Right ventricle myocardium inferior (tissue), 1 donor: ENCODE measurements around the gene TMEM114. TPM values are rescaled to one million over a fixed set of nuclear protein-coding genes. Genes with fewer than 3 reads are reported as not detected.
"Not testable (repeated sequence)": the region's sequence is repeated elsewhere in the genome, so short reads cannot be mapped to it uniquely, and the experiment has no call there.

Source experiments
- ATAC-seq: fragments of 200-7000 bp; cut with Tn5 transposase; one replicate; pipeline ENCODE4 v1.9.1; 2020; ENCODE audit warnings: mild to moderate bottlenecking, moderate library complexity
- DNase-seq: peaks from one replicate; pipeline ENCODE4 v3.0.0; 2021; ENCODE audit errors: missing footprints
- intact Hi-C: fragments of 100-400 bp; cut with DNase I; formaldehyde crosslinking; loops from one replicate; pipeline ENCODE4 v1.11.0; 2022
- total RNA-seq: library from RNA; stranded (reverse); fragmentation: NEBNext Ultra II Directional; extraction: Animal tissue kit (Norgen Biotek cat#: 25700); gene quantifications from one replicate; pipeline ENCODE4 v1.2.1, GENCODE V29; 2021
- donor health status: DM: no; HTN: yes; CAD: no; lungs with severe emphysema.

Gene TMEM114
- total RNA-seq, 1 donor from 2014 or later: not detected

DNA sequence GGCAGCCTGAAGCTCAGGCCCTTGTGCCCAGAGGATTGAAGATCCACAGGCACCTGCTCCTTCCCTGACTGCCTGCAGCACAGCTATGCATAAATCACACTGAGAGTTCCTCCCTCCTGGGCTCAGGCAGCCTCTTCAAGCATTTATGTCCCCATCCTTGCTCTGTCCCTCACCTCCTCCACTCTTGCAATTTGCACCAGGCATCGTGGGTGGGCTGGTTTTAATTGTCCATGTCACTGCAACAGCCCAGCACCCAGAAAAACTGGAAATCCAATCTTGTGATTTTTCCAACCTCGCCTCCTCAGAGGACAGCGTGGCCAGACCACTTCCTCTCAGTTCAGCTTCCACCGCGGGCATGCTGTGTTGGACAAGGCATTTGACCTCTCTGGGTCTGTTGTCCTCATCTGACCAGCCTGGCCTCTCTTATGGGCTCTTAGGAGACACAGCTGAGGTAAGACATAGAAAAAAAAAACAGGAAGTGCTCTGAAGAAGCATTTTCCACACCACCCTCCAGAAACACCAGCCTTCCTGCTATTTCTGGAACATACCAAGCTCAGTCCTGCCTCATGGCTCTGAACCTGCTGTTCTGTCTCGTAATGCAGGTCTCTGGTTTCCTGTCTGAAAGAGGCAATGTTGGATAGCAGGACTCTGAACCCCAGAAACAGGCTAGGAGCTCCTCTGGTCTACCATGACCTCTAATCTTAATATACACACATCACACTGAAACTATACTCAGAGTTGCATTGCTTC lies 8.3 kb downstream of the TMEM114 start:
- ATAC-seq: peak; percentile 59

DNA sequence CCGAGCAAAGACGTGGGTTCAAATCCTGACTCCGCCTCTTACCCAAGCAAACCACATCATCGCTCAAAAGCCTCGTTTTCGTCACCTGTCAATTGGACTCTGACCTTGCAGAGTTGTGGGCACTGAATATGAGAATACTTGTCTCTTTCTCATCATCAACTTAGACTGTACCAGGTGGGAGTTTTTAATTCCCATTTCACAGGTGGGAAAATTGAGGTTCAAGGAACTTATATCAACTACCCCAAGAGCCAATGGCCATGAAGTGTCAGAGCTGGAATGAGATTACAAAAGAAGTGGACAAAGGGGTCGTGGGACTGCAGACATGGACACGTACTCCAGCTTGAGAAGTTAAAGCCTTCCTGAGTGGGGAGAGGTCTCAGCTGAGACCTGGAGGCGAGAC lies 10.8 kb downstream of the TMEM114 start:
- no peak for DNase-seq
- intact Hi-C loops: loop anchor here (10.0 kb wide), 1 partner anchor 45 kb away; the partner anchor contains the start of gene METTL22
- ATAC-seq: no peak

More for the DNA sequence above, 8.3 kb downstream of the TMEM114 start:
- no peak for DNase-seq
- intact Hi-C loops: no loop called here

DNA sequence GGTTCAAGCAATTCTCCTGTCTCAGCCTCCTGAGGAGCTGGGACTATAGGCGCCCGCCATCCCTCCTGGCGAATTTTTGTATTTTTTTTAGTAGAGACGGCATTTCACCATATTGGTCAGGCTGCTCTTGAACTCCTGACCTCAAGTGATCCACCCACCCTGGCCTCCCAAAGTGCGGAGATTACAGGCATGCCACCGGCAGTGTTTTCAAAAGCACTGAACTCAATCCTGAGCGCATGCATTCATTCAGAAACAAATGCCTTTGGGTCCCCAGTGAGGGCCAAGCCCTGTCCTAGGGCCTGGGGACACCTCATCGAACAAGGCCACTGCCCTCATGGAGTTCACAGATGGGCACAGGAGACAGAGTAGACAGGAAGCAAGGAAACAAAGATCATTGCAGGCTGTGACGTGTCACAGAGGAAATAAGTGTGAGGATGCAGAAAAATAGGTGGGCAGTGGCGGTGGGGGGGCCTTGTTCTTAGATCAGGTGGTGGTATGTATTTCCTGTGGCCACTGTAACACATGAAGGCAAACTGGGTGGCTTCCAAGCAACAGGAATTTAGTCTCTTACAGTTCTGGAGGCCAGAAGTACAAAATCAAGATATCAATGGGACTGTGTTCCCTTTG lies 12.5 kb downstream of the TMEM114 start:
- ATAC-seq (no peak), DNase-seq (no peak)
- intact Hi-C loops: loop anchor here (10.0 kb wide), 1 partner anchor 47 kb away; the partner anchor contains the start of gene METTL22

DNA sequence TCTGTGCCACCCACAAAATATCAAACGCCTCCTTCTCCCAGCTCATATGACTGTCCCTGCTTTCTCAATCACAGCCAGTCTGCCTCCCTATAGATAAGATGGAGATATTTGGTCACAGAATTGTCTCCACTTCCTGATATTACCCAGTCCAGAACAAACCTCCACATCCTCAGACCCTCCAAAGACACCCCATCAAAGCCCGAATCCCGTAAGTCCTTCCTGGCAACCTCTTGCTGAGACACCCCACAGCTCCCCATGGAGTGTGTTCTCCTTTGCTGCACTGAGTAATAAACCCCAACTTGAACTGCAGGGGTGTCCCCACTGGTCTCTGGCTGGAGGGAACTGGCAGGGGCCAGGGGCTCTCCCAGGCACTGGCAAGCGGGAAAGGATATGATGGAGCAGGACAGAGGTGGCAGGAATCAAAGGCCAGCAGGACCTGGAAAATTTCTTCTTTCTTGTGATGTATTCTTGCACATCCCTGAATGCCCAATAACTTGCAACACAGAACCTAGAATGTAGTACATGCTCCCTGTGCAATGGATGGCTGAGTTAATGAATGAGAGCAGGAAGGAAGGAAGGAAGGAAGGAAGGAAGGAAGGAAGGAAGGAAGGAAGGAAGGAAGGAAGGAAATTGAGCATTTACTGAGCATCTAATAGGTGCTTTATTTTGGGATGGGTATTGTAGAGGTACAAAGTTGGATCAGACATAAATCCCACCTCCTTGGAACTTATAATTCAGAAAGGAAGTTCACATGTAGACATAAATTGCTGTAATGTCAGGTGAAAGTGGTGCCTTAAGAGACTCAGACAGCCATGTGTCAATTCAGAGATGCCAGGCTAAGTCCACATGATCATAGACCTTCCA lies 13.9 kb downstream of the TMEM114 start:
- intact Hi-C loops: loop anchor here (10.0 kb wide), 1 partner anchor 48 kb away; the partner anchor contains the start of gene METTL22
- ATAC-seq (no peak), DNase-seq (no peak)

DNA sequence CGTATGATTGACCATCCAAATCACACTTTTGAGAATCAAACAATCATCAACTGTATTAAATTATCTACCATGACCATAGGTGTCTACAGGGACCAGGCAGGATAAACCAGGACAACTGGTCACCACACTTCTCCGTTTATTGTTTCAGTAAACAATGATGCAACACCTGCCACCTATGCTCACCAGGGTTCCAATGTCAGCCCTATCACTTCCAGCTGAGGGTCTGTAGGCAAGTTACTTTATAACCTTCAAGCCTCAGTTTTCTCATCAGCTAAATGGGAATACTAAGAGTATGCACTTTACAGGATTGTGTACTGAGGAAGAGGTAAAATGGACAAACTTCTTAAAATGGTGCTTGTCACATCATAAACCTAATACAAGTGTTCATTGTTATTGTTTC lies 14.9 kb downstream of the TMEM114 start:
- intact Hi-C loops: loop anchor here (10.0 kb wide), 1 partner anchor 49 kb away; the partner anchor contains the start of gene METTL22
- no peak for DNase-seq
- ATAC-seq: no peak

DNA sequence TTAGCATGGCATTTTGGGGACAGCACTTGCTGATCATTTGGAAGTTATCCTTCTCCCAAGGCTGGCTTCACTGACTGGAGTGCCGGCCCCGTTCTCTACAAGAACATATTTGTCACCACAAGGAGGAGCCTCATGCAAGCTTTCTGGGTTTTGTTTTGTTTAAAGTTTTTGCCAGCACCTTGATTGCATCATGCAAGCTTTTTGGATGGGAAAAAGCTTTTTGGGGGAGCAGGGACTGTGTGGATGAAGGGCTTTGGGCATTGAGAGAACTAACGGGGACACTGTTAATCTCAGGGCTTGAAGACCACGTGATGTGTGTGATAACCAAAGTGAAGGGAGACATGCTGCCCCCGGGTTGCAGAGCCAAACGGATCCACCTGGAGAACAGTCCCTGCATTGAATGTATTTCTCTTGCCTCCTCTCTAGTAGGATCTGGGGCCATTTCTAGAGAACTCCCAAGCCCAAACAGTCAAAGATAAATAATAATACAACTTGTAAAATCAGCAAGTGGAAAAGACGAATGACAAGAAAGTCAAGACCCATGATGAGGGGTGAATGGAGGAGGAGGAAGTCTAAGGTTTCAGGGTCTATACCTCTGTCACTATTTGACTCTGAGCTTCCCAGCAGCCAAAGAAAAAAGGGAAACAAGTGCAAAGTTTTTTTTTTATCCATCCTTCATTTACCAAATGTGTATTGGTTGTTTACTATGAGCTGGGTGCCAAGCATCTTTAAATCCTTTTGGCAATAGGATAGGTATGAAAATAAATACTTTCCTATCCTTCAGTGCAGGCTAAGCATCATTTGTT lies 17.2 kb downstream of the TMEM114 start:
- no peak for DNase-seq
- ATAC-seq: no peak
- intact Hi-C loops: loop anchor here (10.0 kb wide), 1 partner anchor 52 kb away; the partner anchor contains the start of gene METTL22

DNA sequence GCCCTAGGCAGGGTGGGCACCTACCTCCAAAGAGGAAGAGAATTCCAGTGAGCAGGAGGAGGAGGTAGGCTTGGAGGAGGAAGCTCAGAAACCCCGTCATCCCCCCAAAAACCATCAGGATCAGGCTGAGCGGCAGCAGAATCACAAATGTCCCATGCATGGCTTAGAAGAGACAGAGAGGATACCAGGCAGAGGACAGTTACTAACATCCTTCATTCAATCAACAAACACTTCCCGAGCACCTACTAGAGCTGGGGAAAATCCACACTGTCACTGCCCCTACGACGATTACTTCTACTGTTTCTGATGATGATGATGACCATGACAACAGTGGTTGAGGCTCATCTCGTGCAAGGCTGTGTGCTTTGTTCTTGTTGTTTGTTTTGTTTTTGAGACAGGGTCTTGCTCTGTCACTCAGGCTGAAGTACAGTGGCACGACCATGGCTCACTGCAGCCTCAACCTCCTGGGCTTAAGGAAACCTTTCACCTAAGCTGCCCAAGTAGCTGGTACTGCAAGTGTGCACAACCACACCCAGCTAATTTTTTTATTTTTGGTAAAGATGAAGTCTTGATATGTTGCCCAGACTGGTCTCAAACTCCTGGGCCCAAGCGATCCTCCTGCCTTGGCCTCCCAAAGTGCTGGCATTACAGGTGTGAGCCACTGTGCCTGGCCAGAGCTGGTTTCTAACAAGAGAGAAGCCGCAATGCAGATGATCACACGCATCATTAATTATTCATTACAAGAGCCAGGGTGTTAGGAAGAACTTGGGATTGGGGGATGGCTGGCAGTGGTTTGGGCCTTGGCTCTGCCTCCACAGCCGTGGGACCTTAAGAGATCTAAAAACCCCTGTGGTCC lies 18.0 kb downstream of the TMEM114 start:
- no peak for ATAC-seq
- no peak for DNase-seq
- intact Hi-C loops: loop anchor here (10.0 kb wide), 1 partner anchor 53 kb away; the partner anchor contains the start of gene METTL22

DNA sequence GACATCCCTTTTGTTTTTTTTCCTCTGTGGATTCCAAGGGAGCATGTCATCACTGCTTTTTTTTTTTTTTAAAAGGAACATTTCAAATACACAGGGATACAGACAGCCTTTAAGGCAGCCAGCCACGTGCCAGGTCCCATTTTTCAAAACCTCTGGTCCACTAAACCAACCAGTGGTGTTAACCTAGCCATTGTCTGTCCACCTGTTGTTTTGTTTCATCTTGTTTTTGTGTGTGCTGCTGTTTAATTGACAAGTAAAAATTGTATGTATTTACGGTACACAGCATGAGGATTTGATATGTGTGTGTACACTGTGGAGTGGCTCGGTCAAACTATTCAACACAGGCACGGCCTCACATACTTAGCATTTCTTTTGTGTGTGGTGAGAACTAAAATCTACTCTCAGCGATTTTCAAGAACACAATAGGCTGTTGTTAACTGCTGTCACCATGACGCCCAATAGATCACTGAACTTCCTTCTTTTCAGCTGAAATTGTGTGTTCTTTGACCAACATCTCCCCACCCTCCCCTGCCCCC lies 19.2 kb downstream of the TMEM114 start:
- intact Hi-C loops: loop anchor here (10.0 kb wide), 1 partner anchor 54 kb away; the partner anchor contains the start of gene METTL22

DNA sequence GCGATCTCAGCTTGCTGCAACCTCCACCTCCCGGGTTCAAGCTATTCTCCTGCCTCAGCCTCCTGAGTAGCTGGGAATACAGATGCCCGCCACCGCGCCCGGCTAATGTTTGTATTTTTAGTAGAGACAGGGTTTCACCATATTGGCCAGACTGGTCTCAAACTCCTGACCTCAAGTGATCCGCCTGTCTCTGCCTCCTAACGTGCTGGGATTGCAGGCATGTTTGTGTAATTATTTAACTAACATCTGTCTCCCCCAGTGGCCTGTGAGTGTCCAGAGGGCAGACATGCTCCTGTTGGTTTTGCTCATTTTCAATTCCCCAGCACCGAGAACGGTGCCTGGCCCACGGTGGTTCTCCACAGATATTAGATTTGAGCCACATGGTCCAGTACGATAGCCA lies 19.9 kb downstream of the TMEM114 start:
- intact Hi-C loops: loop anchor here (10.0 kb wide), 1 partner anchor 54 kb away; the partner anchor contains the start of gene METTL22
- DNase-seq, ATAC-seq: not testable (repeated sequence)

More for the DNA sequence above, 19.2 kb downstream of the TMEM114 start:
- DNase-seq (no peak), ATAC-seq (peak; percentile 68)

DNA sequence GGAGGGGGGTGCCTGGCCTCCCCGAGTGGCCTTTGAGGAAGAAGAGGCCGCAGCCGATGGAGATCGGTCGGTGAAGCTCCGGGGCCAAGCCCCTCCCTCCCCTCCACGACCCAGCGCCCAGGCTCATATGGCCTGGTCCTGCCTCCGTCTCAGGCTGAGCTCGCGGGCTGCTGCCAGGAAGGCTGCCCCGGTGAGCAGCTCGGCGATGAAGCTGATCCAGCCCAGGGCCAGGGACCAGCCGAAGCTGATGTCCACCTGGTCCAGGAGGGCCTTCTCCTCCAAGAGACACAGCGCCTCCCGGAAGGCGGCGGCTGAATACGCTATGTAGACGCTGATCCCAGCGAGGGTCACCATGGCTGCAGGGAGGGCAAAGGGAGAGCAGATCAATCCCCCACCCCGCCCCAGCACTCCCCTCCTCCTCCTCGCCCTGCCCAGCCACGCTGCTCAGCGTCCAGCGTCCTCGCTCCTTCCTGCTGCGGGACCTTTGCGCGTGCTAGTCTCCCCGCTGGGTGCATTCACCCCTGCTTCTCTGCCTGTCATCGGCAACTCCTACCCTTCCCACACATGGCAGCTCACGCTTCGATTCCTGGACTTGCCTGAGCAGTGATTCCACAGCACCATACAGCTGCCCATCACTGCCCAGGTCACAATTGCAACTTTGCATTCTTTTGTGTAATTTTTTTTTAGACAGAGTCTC lies 20.5 kb downstream of the TMEM114 start:
- no peak for ATAC-seq
- intact Hi-C loops: loop anchor here (5.0 to 10.0 kb wide), 2 partner anchors 55 to 228 kb away; partner anchors contain the start of genes METTL22, PMM2 and TMEM186
- DNase-seq: no peak

DNA sequence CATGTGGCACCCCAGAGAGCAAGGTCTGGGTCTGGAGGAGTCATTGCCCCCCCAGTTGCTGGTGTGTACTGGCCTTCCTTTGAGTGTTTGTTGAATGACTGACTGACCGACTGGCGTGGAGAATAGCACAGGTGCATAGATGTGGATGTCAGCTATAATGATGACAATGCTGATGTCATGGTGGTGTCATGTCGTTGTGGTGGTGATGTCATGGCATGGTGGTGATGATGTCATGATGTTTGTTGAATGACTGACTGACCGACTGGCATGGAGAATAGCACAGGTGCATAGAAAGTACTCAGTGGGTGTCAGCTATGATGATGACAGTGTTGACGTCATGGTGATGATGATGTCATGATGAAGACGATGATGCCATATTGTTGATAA lies 22.1 kb downstream of the TMEM114 start:
- DNase-seq (no peak), ATAC-seq (no peak)
- intact Hi-C loops: loop anchor here (5.0 kb wide), 1 partner anchor 229 kb away; the partner anchor contains the start of genes PMM2 and TMEM186

DNA sequence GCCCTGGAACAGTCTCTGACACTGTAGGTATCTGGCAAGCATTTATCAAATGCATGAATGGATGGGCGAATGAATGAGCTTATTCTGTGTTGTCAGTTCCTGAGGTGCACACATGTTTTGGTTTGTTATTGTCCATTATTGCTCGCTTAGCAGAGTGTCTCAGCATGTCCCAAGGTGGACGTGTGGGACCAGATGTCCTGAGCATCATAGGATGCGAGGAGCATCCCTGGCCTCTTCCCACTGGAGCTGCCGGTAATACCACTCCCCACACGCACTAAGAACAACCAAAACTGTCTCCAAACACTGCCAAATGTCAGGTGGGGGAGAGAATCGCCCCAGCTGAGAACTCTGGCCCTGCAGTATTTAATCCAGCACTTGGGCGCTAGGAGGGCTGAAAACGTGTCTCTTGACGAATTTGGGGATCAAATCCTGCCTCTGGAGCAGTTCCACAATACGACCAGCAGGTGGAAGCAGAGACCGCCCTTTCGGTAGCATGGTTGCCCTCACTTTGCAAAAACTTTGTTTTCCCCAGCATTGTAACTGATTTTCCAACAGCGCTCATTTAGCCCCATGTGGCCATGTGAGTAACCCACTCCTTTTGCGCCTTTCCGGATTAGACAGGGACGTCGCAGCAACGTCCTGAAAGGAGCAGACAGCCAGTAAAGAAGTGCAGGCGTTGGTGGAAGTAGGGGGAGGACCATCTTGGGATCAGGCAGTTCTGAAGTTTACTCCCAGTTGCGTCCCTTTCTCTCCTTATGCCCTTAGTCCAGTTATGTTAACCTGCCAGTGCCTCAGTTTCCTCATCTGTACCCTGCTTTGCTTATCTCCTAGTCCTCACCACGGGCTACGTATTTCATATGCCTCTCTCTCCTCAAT lies 22.7 kb downstream of the TMEM114 start:
- ATAC-seq: peak; percentile 72
- intact Hi-C loops: loop anchor here (2.0 to 5.0 kb wide), 2 partner anchors 230 to 313 kb away; partner anchors contain the start of genes PMM2 and TMEM186

DNA sequence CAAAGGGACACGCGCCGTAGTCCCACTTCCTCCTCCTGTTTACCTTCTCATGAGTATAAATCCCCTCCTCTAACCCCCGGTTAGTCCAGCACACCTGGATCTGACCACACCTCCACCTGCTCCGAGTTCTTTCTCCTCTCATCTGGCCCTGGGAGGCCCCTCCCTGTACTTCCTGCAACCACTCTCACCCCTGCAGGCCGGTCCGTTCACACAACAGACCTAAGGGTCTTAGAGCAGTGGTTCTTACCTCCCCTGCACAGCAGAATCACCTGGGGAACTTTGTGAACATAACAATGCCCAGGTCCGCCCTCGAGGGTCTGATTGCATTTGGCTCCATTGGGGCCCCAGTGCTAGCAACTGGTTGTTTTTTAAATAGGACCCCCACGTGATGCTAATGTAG lies 24.8 kb downstream of the TMEM114 start:
- no peak for DNase-seq
- intact Hi-C loops: loop anchor here (5.0 kb wide), 1 partner anchor 232 kb away; the partner anchor contains the start of genes PMM2 and TMEM186
- no peak for ATAC-seq

More for the DNA sequence above, 22.7 kb downstream of the TMEM114 start:
- no peak for DNase-seq

DNA sequence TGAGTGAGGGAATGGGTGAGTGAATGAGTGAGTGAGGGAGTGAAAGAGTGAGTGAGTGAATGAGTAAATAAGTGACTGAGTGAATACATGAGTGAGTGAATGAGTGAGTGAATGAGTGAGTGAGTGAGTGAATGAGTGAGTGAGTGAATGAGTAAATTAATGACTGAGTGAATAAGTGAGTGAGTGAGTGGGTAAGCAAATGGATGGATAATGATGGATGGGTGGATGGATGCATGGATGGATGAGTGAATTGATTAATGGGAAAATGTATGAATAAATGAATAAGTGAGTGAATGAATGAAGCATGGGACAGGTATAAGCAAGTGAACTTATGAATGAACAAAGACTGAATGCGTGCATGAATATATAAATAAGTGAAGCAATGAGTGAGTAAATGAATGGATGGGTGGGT lies 25.4 kb downstream of the TMEM114 start:
- ATAC-seq (no peak), DNase-seq (no peak)
- intact Hi-C loops: loop anchor here (5.0 kb wide), 1 partner anchor 232 kb away; the partner anchor contains the start of genes PMM2 and TMEM186
